ENCODE measurements around the gene SLC45A2. TPM values are rescaled to one million over a fixed set of nuclear protein-coding genes. Genes with fewer than 3 reads are reported as not detected.
"Not testable (repeated sequence)": the region's sequence is repeated elsewhere in the genome, so short reads cannot be mapped to it uniquely, and the experiment has no call there.

The SLC45A2 gene
- total RNA-seq, 1 donor, result not detected

DNA sequence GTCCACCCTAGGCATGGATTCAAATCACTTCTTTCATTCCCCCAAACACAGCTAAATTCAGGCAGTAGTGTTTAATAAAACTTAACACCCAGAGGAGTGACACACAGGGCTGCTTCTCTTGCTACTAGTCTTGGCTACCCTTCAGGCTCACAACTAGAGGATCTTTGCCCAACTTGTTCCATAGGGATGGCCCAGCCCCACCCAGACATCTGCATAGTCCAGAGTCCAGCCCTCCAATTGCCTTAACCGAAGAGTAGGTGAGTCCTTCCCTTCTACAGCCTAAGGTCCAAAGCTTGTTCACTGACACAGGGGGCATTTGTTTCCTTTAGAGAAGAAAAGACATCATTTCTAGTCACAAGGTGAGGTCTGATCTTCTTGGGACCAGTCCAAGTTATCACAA lies 63.5 kb downstream of the SLC45A2 start:
- DNase-seq (ENCODE audit: low read depth), result no peak
- TF ChIP-seq, protein P1, sequence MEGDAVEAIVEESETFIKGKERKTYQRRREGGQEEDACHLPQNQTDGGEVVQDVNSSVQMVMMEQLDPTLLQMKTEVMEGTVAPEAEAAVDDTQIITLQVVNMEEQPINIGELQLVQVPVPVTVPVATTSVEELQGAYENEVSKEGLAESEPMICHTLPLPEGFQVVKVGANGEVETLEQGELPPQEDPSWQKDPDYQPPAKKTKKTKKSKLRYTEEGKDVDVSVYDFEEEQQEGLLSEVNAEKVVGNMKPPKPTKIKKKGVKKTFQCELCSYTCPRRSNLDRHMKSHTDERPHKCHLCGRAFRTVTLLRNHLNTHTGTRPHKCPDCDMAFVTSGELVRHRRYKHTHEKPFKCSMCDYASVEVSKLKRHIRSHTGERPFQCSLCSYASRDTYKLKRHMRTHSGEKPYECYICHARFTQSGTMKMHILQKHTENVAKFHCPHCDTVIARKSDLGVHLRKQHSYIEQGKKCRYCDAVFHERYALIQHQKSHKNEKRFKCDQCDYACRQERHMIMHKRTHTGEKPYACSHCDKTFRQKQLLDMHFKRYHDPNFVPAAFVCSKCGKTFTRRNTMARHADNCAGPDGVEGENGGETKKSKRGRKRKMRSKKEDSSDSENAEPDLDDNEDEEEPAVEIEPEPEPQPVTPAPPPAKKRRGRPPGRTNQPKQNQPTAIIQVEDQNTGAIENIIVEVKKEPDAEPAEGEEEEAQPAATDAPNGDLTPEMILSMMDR (IDR thresholded peaks at IDR 0.05; ENCODE audit: insufficient read depth, low read depth, low read length), result no peak
- no peak overlapping the region for H3K4me3 ChIP-seq (ENCODE audit: low read depth, low read length)

DNA sequence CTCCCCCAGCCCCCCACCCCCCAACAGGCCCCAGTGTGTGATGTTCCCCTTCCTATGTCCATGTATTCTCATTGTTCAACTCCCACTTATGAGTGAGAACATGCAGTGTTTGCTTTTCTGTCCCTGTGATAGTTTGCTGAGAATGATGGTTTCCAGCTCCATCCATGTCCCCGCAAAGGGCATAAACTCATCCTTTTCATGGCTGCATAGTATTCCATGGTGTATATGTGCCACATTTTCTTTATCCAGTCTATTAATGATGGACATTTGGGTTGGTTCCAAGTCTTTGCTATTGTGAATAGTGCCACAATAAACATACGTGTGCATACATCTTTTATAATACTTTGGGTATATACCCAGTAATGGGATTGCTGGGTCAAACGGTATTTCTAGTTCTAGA lies 69.6 kb downstream of the SLC45A2 start:
- DNase-seq (ENCODE audit: low read depth); H3K4me3 ChIP-seq (ENCODE audit: low read depth, low read length): not testable (repeated sequence)

DNA sequence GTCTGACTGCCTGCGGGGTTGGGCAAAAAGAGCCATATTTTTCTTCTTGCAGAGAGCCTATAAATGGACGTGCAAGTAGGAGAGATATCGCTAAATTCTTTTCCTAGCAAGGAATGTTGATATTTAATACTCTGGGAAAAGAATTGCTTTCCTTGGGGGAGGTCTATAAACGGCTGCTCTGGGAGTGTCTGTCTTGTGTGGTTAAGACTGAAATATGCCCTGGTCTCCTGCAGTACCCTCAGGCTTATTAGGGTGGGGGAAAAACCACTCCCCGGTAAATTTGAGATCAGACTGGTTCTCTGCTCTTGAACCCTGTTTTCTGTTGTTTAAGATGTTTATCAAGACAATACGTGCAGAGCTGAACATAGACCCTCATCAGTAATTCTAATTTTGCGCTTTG lies 78.2 kb downstream of the SLC45A2 start:
- not testable (repeated sequence) for H3K4me3 ChIP-seq (ENCODE audit: low read depth, low read length)
- peak; percentile 24 for DNase-seq (ENCODE audit: low read depth)

DNA sequence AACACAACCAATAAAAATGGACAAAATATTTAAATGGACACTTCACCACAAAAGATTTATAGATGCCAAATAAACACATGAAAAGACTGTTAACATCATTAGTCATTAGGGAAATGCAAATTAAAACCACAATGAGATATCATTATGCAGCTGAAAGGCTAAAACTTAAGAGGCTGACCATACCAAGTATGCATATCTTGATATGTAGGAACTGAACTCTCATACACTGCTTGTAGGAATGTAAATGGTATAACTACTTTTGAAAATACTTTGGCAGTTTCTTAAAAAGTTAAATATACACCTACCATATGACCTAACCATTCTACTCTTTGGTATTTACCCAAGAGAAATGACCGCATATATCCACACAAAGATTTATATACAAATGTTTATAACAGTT lies 79.1 kb downstream of the SLC45A2 start:
- TF ChIP-seq, protein P1 (IDR thresholded peaks at IDR 0.05; ENCODE audit: insufficient read depth, low read depth, low read length), result no peak
- DNase-seq (ENCODE audit: low read depth), result peak; percentile 30
- no peak overlapping the region for H3K4me3 ChIP-seq (ENCODE audit: low read depth, low read length)

DNA sequence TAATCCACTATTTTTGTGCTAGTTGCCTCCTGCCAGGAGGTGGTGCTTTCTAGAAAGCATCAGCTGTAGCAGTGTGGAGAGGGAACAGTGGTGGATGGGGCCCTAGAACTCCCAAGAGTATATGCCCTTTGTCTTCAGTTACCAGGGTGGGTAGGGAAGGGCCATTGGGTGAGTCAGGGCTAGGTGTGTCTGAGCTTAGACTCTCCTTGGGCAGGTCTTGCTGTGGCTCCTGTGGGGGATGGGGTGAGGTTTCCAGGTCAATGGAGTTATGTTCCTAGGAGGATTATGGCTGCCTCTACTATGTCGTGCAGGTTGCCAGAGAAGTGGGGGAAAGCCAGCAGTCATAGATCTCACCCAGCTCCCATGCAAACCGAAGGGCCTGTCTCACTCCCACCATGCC lies 81.4 kb downstream of the SLC45A2 start:
- TF ChIP-seq, protein P1 (IDR thresholded peaks at IDR 0.05; ENCODE audit: insufficient read depth, low read depth, low read length), result no peak
- no peak overlapping the region for H3K4me3 ChIP-seq (ENCODE audit: low read depth, low read length)
- no peak for DNase-seq (ENCODE audit: low read depth)

DNA sequence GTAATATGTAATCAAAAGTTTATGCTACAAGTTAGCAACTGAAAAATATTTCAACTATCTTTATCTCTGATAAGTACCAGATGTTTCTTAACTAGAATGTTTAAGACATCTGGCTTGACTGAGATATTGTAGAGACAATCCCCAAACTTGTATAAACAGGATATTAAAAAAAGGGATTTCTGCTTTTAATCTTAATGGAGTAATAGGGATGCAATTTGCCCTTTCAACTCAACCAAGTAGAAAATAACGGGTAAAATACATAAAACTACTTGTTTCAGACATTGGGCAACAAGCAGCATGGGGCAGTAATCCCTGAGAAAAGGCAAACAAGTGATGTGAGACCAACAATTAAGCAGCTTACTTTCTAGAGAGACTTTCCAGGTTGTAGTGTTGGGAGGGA lies 83.3 kb downstream of the SLC45A2 start:
- TF ChIP-seq, protein P1 (IDR thresholded peaks at IDR 0.05; ENCODE audit: insufficient read depth, low read depth, low read length), result no peak
- no peak overlapping the region for H3K4me3 ChIP-seq (ENCODE audit: low read depth, low read length)
- DNase-seq (ENCODE audit: low read depth), result peak; percentile 94

Small RNA genes lying within 50 kb of the gene (small RNA-seq; reads per million reads assigned to genes)
- gene AC139783.1, result not detected

Other genes with a start within 250 kb of the SLC45A2 start
- 54.8 and 94.1 TPM in 2 replicates for gene ADAMTS12, start 92.7 kb downstream of the SLC45A2 start, total RNA-seq
- gene RXFP3, start 48.3 kb downstream of the SLC45A2 start, total RNA-seq, result under 0.01 TPM in 1 of 2 replicates, not detected in the other
- 9.7 and 17.7 TPM in 2 replicates for gene AMACR, start 23.4 kb upstream of the SLC45A2 start, total RNA-seq
- gene C1QTNF3, start 58.5 kb upstream of the SLC45A2 start, total RNA-seq, result 0.86 and 1.9 TPM in 2 replicates

All from fibroblast of villous mesenchyme (primary cell).